Activated gamma-delta T cell treated with Interleukin-2 at 50 U/mL for 16 hours (primary cell): Measurements from ENCODE around the gene CEP120.

ENCODE experiments used
- DNase-seq: peaks from one replicate; pipeline ENCODE4 v3.0.0-alpha.2; 2020

CEP120 gene

DNA sequence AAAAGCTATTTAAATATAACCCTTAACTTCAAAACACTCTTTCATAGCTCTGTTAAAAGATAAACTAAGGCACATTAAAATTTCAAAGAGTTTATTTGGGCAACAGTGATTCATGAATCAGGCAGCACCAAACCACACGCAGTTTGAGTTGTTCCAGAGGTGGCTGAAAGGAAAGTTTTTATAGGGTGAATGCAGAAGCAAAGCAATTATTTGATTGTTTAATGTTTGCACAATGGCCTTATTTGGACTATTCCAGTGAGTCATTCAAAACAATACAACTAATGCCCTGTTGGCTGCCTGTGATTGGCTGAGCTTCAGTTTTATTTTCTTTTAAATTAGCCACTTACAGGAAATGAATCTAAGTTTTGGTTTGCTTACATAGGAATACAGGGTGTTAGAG lies 125.3 kb downstream of the CEP120 start:
- no peak for DNase-seq

DNA sequence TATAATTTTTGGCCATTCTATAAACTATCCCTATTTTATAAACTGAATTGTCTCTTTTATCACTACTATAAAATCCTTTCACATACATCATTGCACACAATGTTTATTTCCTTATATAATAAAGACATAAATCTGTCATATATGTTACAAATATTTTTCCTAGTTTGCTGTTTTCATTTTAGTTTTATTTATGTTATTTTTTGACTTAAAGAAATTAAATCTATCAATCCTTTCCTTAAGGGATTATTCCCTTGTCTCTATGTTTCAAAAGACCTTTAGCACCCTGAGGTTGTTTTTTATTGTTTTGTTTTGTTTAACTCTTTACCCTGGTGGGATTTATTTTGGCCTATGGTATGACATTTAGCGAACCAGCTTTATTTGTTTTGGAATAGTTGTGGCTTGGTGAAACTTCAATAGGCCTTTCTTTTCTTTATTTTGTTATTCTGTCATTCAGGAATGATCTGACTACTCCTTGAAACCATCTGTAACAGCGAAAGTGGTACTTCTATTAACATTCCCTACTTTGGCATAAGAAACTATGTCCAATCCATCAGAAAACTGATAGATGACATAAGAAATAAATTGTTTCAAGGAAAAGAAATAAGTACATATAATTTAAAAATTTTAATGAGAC lies 125.9 kb downstream of the CEP120 start:
- no peak for DNase-seq
